Thoracic aorta (tissue), 2 donors: ENCODE results near the gene RAPGEF2. TPM values are rescaled to one million over a fixed set of nuclear protein-coding genes. Genes with fewer than 3 reads are reported as not detected.

Experiments used
- ATAC-seq: fragments of 150-250 bp; one replicate; pipeline ENCODE4 v1.8.0; 2017; ENCODE audit warnings: low read depth; ENCODE audit not compliant: insufficient number of reproducible peaks, low FRiP score
- DNase-seq: peaks from one replicate; pipeline ENCODE4 v3.0.0-alpha.2; 2020; ENCODE audit warnings: low spot score
- H3K27ac ChIP-seq, 2 donors: fragments of 200-600 bp; sonication (generic); 1 replicate in 1 of 2; 2 replicates in 1 of 2; pipeline ENCODE4 v1.5.1; 2016; ENCODE audit warnings: mild to moderate bottlenecking in 2 of 2, moderate library complexity in 2 of 2
- H3K27me3 ChIP-seq: fragments of 200-600 bp; sonication (generic); replicated peaks from 2 replicates; pipeline ENCODE4 v1.6.0; 2016; ENCODE audit warnings: mild to moderate bottlenecking; ENCODE audit not compliant: insufficient read depth
- H3K36me3 ChIP-seq: fragments of 200-600 bp; sonication (generic); one replicate; pipeline ENCODE4 v1.5.1; 2016
- H3K4me1 ChIP-seq, 2 donors: fragments of 200-600 bp; sonication (generic); 1 replicate in 1 of 2; 2 replicates in 1 of 2; pipeline versions ENCODE4 v1.5.1 to v1.6.0; 2016; ENCODE audit warnings: low read depth in 2 of 2, mild to moderate bottlenecking in 1 of 2; ENCODE audit not compliant: control insufficient read depth in 1 of 2
- H3K4me3 ChIP-seq: fragments of 200-600 bp; sonication (generic); 2 replicates; pipeline ENCODE4 v1.5.1; 2016; ENCODE audit warnings: mild to moderate bottlenecking
- H3K9me3 ChIP-seq: fragments of 200-600 bp; sonication (generic); 2 replicates; pipeline ENCODE4 v1.5.1; 2016
- CTCF ChIP-seq: fragments of 200-600 bp; sonication (generic); IDR thresholded peaks from one replicate; pipeline ENCODE4 v1.5.1; 2019; ENCODE audit warnings: antibody characterized with exemption
- total RNA-seq, 2 donors: library from RNA; depleted of rRNA; stranded (reverse); fragments of >200 nt; gene quantifications; one replicate each; pipeline versions ENCODE4 v1.1.0 to v1.2.3, GENCODE V29; 2016

Gene RAPGEF2
- total RNA-seq, 2 donors from 2014 or later: 63.0 to 63.6 TPM

- no peaks in the 10 kb centered on the region for H3K27me3 ChIP-seq
- no peak for TF ChIP-seq CTCF
- H3K36me3 ChIP-seq: no peaks in the 10 kb centered on the region
- H3K4me3 ChIP-seq: no peak overlapping the region
- ATAC-seq (no peak), DNase-seq (no peak)
- no peaks in the 10 kb centered on the region for H3K9me3 ChIP-seq
- H3K4me1 ChIP-seq: no peaks in the 10 kb centered on the region
- no peak overlapping the region for H3K27ac ChIP-seq
Measured at GRCh38 chr4:159258889-159259560, 156.1 kb downstream of the RAPGEF2 start.

GRCh38 chr4:159264057-159264456 lies 161.2 kb downstream of the RAPGEF2 start:
- Histone ChIP-seq H3K27ac (no peak overlapping the region), H3K27me3 (no peaks in the 10 kb centered on the region), H3K4me1 (peaks cover 8 to 21% of the 10 kb centered on the region in 2 donors), H3K36me3 (no peaks in the 10 kb centered on the region), H3K9me3 (no peaks in the 10 kb centered on the region), H3K4me3 (no peak overlapping the region)
- ATAC-seq: no peak
- no peak for TF ChIP-seq CTCF
- no peak for DNase-seq

- H3K4me1 ChIP-seq: peaks cover 14 to 28% of the 10 kb centered on the region in 2 donors
- no peak for TF ChIP-seq CTCF
- peak overlapping the region; percentile 35 to 51 for H3K27ac ChIP-seq
- ATAC-seq: no peak
- peak overlapping the region; percentile 54 for H3K4me3 ChIP-seq
- H3K36me3 ChIP-seq: no peaks in the 10 kb centered on the region
- no peaks in the 10 kb centered on the region for H3K27me3 ChIP-seq
- H3K9me3 ChIP-seq: no peaks in the 10 kb centered on the region
- DNase-seq: no peak
Measured at GRCh38 chr4:159266981-159267868, 164.3 kb downstream of the RAPGEF2 start.

GRCh38 chr4:159267869-159268285 lies 165.0 kb downstream of the RAPGEF2 start:
- Histone ChIP-seq H3K4me3 (peak overlapping the region; percentile 54), H3K27me3 (no peaks in the 10 kb centered on the region), H3K9me3 (no peaks in the 10 kb centered on the region), H3K4me1 (peaks cover 20 to 35% of the 10 kb centered on the region in 2 donors), H3K36me3 (no peaks in the 10 kb centered on the region), H3K27ac (peak overlapping the region; percentile 35 to 51)
- DNase-seq (no peak), ATAC-seq (no peak)
- no peak for TF ChIP-seq CTCF

GRCh38 chr4:159268607-159269006 lies 165.7 kb downstream of the RAPGEF2 start:
- Histone ChIP-seq H3K4me1 (peaks cover 25 to 42% of the 10 kb centered on the region in 2 donors), H3K4me3 (peak overlapping the region; percentile 54)
- ATAC-seq: no peak

More at GRCh38 chr4:159268607-159269006, 165.7 kb downstream of the RAPGEF2 start:
- DNase-seq: no peak
- TF ChIP-seq CTCF: no peak
- no peaks in the 10 kb centered on the region for H3K27me3 ChIP-seq
- no peaks in the 10 kb centered on the region for H3K9me3 ChIP-seq
- H3K36me3 ChIP-seq: no peaks in the 10 kb centered on the region
- no peak overlapping the region for H3K27ac ChIP-seq
